A549 (cell line): ENCODE results near the gene TAF1. TPM values are rescaled to one million over a fixed set of nuclear protein-coding genes. Genes with fewer than 3 reads are reported as not detected.
"Not testable (repeated sequence)": the region's sequence is repeated elsewhere in the genome, so short reads cannot be mapped to it uniquely, and the experiment has no call there.

Source experiments
- ATAC-seq, 2 experiments: fragments of 200-7000 bp in 1 of 2; fragments of >200 bp in 1 of 2; cut with Nextera tagmentation in 1 of 2; cut with Tn5 transposase in 1 of 2; 3 replicates each; pipeline versions ENCODE4 v1.8.0 to v1.9.1; 2018 to 2020; ENCODE audit warnings: mild to moderate bottlenecking in 1 of 2, moderate library complexity in 1 of 2
- CTCF ChIA-PET: fragments of 300-600 bp; sonication (Branson Sonifier 250); formaldehyde crosslinking; extraction: SDS; loops from one replicate; lab custom pipeline; 2021; ENCODE audit warnings: antibody characterized with exemption, inconsistent platforms; lab: Yijun Ruan, JAX
- POLR2A ChIA-PET: fragments of 350-600 bp; formaldehyde crosslinking; extraction: SDS; loops from one replicate; lab custom pipeline; 2021; ENCODE audit warnings: antibody characterized with exemption, inconsistent platforms; lab: Yijun Ruan, JAX
- DNase-seq, 2 experiments: peaks; one replicate each; pipeline versions ENCODE4 v3.0.0 to v3.0.0-alpha.2; 2011 to 2016; ENCODE audit warnings: low read depth in 1 of 2, low spot score in 1 of 2
- FAIRE-seq: peaks from 2 replicates; lab custom pipeline; 2011; peaks lifted over from hg19 to GRCh38; lab: Jason Lieb, UNC
- H3K27ac ChIP-seq, 2 experiments: fragments of >200 bp; sonication (Bioruptor Twin); formaldehyde crosslinking; 3 replicates each; pipeline ENCODE4 v1.5.1; 2016 to 2017
- H3K4me1 ChIP-seq: fragments of >200 bp; sonication (Bioruptor Twin); formaldehyde crosslinking; 3 replicates; pipeline ENCODE4 v1.6.1; 2016
- H3K4me2 ChIP-seq: fragments of >200 bp; sonication (Bioruptor Twin); formaldehyde crosslinking; 3 replicates; pipeline ENCODE4 v1.6.1; 2016
- H3K4me3 ChIP-seq: fragments of >200 bp; sonication (Bioruptor Twin); formaldehyde crosslinking; 3 replicates; pipeline ENCODE4 v1.5.1; 2016
- H3K9me3 ChIP-seq: fragments of >200 bp; sonication (Bioruptor Twin); formaldehyde crosslinking; 3 replicates; pipeline ENCODE4 v1.6.1; 2016
- BHLHE40 ChIP-seq: IDR thresholded peaks from 2 replicates; pipeline ENCODE4 v1.6.1; 2012; ENCODE audit warnings: low read depth, low read length, inconsistent platforms
- CBX8 ChIP-seq: fragments of 200-600 bp; sonication (generic); IDR thresholded peaks from 2 replicates; pipeline ENCODE4 v1.6.1; 2016
- CHD4 ChIP-seq: fragments of 200-600 bp; sonication (generic); IDR thresholded peaks from 2 replicates; pipeline ENCODE4 v1.6.1; 2016; ENCODE audit warnings: antibody characterized with exemption, mild to moderate bottlenecking, borderline replicate concordance
- CTCF ChIP-seq: fragments of >200 bp; sonication (Bioruptor Twin); formaldehyde crosslinking; IDR thresholded peaks from 3 replicates; pipeline ENCODE4 v1.5.1; 2016
- EHF ChIP-seq: fragments of 250-450 bp; sonication (Bioruptor Pico); IDR thresholded peaks from 2 replicates; pipeline ENCODE4 v1.5.0; 2020; ENCODE audit warnings: mild to moderate bottlenecking
- EP300 ChIP-seq, 2 experiments: fragments of >200 bp; sonication (Bioruptor Twin); formaldehyde crosslinking; IDR thresholded peaks; 2 replicates in 1 of 2; 3 replicates in 1 of 2; pipeline ENCODE4 v1.6.1; 2016 to 2017
- HES2 ChIP-seq: fragments of >200 bp; sonication (Bioruptor Twin); formaldehyde crosslinking; IDR thresholded peaks from 2 replicates; pipeline ENCODE4 v1.6.1; 2016
- HOXA7 ChIP-seq: fragments of 250-450 bp; sonication (Bioruptor Pico); IDR thresholded peaks from 2 replicates; pipeline ENCODE4 v1.5.0; 2020; ENCODE audit warnings: mild to moderate bottlenecking, moderate library complexity
- HOXB5 ChIP-seq: fragments of 250-450 bp; sonication (Bioruptor Pico); IDR thresholded peaks from 2 replicates; pipeline ENCODE4 v1.5.0; 2020; ENCODE audit warnings: mild to moderate bottlenecking, moderate library complexity
- MAX ChIP-seq: IDR thresholded peaks from 2 replicates; pipeline ENCODE4 v1.6.1; 2012
- MAZ ChIP-seq: fragments of 150-350 bp; IDR thresholded peaks from 2 replicates; pipeline ENCODE4 v1.6.1; 2014; ENCODE audit warnings: antibody characterized with exemption, low read depth, low read length, borderline replicate concordance
- MYC ChIP-seq: IDR thresholded peaks from 2 replicates; pipeline ENCODE4 v1.6.1; 2012; ENCODE audit warnings: mild to moderate bottlenecking, inconsistent platforms, low read length, improper control_type of control experiment, borderline replicate concordance
- NPAS2 ChIP-seq: fragments of 250-450 bp; sonication (Bioruptor Pico); IDR thresholded peaks from 2 replicates; pipeline ENCODE4 v1.8.0; 2022; ENCODE audit warnings: mild to moderate bottlenecking, moderate library complexity, borderline replicate concordance
- PHF8 ChIP-seq: fragments of 200-600 bp; sonication (generic); IDR thresholded peaks from 2 replicates; pipeline ENCODE4 v1.6.1; 2016; ENCODE audit warnings: low read depth, mild to moderate bottlenecking, antibody characterized with exemption, moderate library complexity, borderline replicate concordance
- POLR2AphosphoS2 ChIP-seq: conservative IDR thresholded peaks from 2 replicates; pipeline ENCODE4 v1.6.1; 2012; ENCODE audit warnings: low read length, improper control_type of control experiment, inconsistent platforms
- RARB ChIP-seq: fragments of 250-450 bp; sonication (Bioruptor Pico); IDR thresholded peaks from 2 replicates; pipeline ENCODE4 v1.8.0; 2021; ENCODE audit warnings: mild to moderate bottlenecking, moderate library complexity
- TP53 ChIP-seq: fragments of 250-450 bp; sonication (Bioruptor Pico); IDR thresholded peaks from 2 replicates; pipeline ENCODE4 v1.5.0; 2021; ENCODE audit warnings: mild to moderate bottlenecking, moderate library complexity
- WGBS: methylation state at CpG from one replicate; pipeline ENCODE4 v1.1.6; 2017; ENCODE audit errors: missing lambda C conversion rate; 5-methylcytosine and 5-hydroxymethylcytosine counted together
- polyA plus RNA-seq, 4 experiments: library from polyadenylated mRNA; depleted of rRNA in 3 of 4; stranded (reverse); fragments of >200 nt; fragmentation: RNase III in 1 of 4; extraction: RNeasy Plus Mini Kit Qiagen cat#74134 plus additional on column Dnase treatment in 1 of 4; gene quantifications; 2 replicates in 3 of 4; 3 replicates in 1 of 4; pipeline ENCODE4 v1.2.3, GENCODE V29; 2011 to 2017

The TAF1 gene
- polyA plus RNA-seq, 2 of the 4 experiments (the other 2 are of a cell fraction), result 21.1 to 31.3 TPM

- FAIRE-seq (no peak), DNase-seq (peak in 1 of 2 experiments; percentile 6), ATAC-seq (no peak)
- peak overlapping the region; percentile 56 for H3K4me3 ChIP-seq
- H3K9me3 ChIP-seq, result no peaks in the 10 kb centered on the region
- WGBS, result 49% methylated on average over 10 of the region's 14 CpGs
- H3K4me1 ChIP-seq, result peaks cover 11% of the 10 kb centered on the region
- TF ChIP-seq CHD4, result no peak
- TF ChIP-seq HOXB5 (CRISPR knock-in tag), result no peak
- TF ChIP-seq RARB (CRISPR knock-in tag), result no peak
- TF ChIP-seq BHLHE40, result no peak
- TF ChIP-seq CTCF, result no peak
- TF ChIP-seq HOXA7 (CRISPR knock-in tag), result no peak
- TF ChIP-seq TP53, result no peak
- TF ChIP-seq EHF (CRISPR knock-in tag), result no peak
- no peak for TF ChIP-seq PHF8
- TF ChIP-seq CBX8, result no peak
- TF ChIP-seq EP300 (IDR thresholded peaks at IDR 0.05), result no peak
- no peak for TF ChIP-seq MYC
- H3K4me2 ChIP-seq, result peak overlapping the region; percentile 99
- peak overlapping the region; percentile 91 to 97 for H3K27ac ChIP-seq
- ChIA-PET CTCF (interaction anchor here (0.5 to 0.9 kb wide), 2 partner anchors 26 to 31 kb away, joined by 3 to 4 read pairs; no protein-coding TSS in a partner anchor), POLR2A (no interaction called here)
Observed at GRCh38 chrX:71367396-71367795, 1.2 kb downstream of the TAF1 start.

DNA sequence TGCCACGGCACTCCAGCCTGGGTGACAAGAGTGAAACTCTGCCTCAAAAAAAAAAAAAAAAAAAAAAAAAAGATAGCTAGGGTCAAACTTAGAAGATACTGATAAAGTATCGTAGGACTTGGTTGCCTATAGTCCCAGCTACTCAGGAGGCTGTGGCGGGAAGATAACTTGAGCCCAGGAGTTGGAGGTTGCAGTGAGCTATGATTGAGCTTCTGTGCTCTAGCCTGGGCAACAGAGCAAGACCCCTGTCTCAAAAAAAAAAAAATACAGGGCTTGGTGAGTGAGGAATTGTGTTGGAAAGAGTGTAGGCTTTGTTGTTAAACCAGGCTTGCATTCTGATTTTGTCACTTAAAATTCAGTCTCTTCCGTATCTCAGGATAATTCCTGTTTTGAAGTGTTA, 6.2 kb downstream of the TAF1 start:
- Histone ChIP-seq H3K4me1 (peaks cover 10% of the 10 kb centered on the region), H3K4me2 (no peak overlapping the region), H3K27ac (no peak overlapping the region), H3K4me3 (no peak overlapping the region), H3K9me3 (no peaks in the 10 kb centered on the region)
- ChIA-PET CTCF (no interaction called here), POLR2A (no interaction called here)
- TF ChIP-seq MAX, result no peak
- no peak for ATAC-seq
- no peak for DNase-seq
- WGBS, result 98% methylated on average over 4 of the region's 4 CpGs
- FAIRE-seq, result no peak

- WGBS, result 93% methylated on average over 2 of the region's 3 CpGs
- FAIRE-seq (no peak), ATAC-seq (no peak), DNase-seq (no peak)
- Histone ChIP-seq H3K4me2 (no peak overlapping the region), H3K27ac (no peak overlapping the region), H3K4me3 (no peak overlapping the region), H3K9me3 (no peaks in the 10 kb centered on the region), H3K4me1 (no peaks in the 10 kb centered on the region)
- ChIA-PET POLR2A (no interaction called here), CTCF (no interaction called here)
- TF ChIP-seq HES2 (no peak), MAZ (no peak)
Observed at GRCh38 chrX:71378732-71379131, 12.6 kb downstream of the TAF1 start.

DNA sequence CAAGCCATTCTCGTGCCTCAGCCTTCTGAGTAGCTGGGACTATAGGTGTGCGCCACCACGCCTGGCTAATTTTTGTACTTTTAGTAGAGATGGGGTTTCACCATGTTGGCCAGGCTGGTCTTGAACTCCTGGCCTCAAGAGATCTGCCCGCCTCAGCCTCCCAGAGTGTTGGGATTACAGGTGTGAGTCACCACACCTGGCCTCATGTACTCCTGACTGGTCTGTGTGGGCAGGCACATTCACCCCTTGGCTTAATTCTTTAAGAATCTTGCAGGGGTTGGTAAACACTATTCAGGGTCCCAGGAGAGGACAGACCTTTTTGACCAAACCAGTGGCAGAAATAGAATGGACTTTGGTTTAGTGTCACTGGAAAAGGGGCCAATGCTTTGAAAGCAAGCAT, 25.6 kb downstream of the TAF1 start:
- H3K27ac ChIP-seq, DNase-seq, H3K9me3 ChIP-seq, H3K4me2 ChIP-seq, POLR2A ChIA-PET, H3K4me1 ChIP-seq, ATAC-seq, FAIRE-seq, H3K4me3 ChIP-seq: not testable (repeated sequence)
- CTCF ChIA-PET, result interaction anchor here (0.5 kb wide), 1 partner anchor 19 kb away, joined by 3 read pairs; no protein-coding TSS in a partner anchor
- WGBS, result 94% methylated on average over 2 of the region's 4 CpGs

- 95% methylated on average over 5 of the region's 5 CpGs for WGBS
- POLR2A ChIA-PET, result no interaction called here
Observed at GRCh38 chrX:71393919-71394318, 27.8 kb downstream of the TAF1 start.

More at GRCh38 chrX:71393919-71394318, 27.8 kb downstream of the TAF1 start:
- Histone ChIP-seq H3K4me3 (no peak overlapping the region), H3K27ac (no peak overlapping the region), H3K4me1 (no peaks in the 10 kb centered on the region), H3K4me2 (no peak overlapping the region), H3K9me3 (no peaks in the 10 kb centered on the region)
- FAIRE-seq (peak; percentile 86), ATAC-seq (no peak), DNase-seq (no peak)
- CTCF ChIA-PET, result interaction anchor here (1.0 kb wide), 1 partner anchor 26 kb away, joined by 3 read pairs; no protein-coding TSS in a partner anchor
- no peak for TF ChIP-seq MYC
- no peak for TF ChIP-seq EP300 (IDR thresholded peaks at IDR 0.05)
- TF ChIP-seq NPAS2 (CRISPR knock-in tag), result no peak
- TF ChIP-seq POLR2AphosphoS2, result no peak
- no peak for TF ChIP-seq MAX
